Activated CD4-positive, alpha-beta T cell treated with anti-CD3 and anti-CD28 coated beads, Interleukin-2, amount 10 ng/mL, durations not matched to agents 7 days and 5 days (primary cell): ENCODE measurements around the gene RHD. TPM values are rescaled to one million over a fixed set of nuclear protein-coding genes. Genes with fewer than 3 reads are reported as not detected.
A peak's percentile ranks its signal among the peaks of the same experiment; 100 is the strongest.
"Not testable (repeated sequence)": the region's sequence is repeated elsewhere in the genome, so short reads cannot be mapped to it uniquely, and the experiment has no call there.

Experiments used
- CTCF ChIA-PET: fragments of 350-600 bp; sonication (Branson Sonifier 250); formaldehyde crosslinking; loops from one replicate; lab custom pipeline; 2021; ENCODE audit warnings: antibody characterized with exemption; lab: Charles Lee
- POLR2A ChIA-PET: fragments of 350-600 bp; sonication (Branson Sonifier 250); formaldehyde crosslinking; loops from one replicate; lab custom pipeline; 2021; ENCODE audit warnings: antibody characterized with exemption; lab: Charles Lee
- DNase-seq: peaks from one replicate; pipeline ENCODE4 v3.0.0-alpha.2; 2020
- H3K27ac Mint-ChIP-seq: one replicate; pipeline ENCODE4 v1.8.0; 2021; ENCODE audit warnings: mild to moderate bottlenecking, moderate library complexity, mixed read lengths
- H3K27me3 Mint-ChIP-seq: one replicate; pipeline ENCODE4 v1.8.0; 2021; ENCODE audit warnings: mixed read lengths
- H3K36me3 Mint-ChIP-seq: one replicate; pipeline ENCODE4 v1.8.0; 2021; ENCODE audit warnings: low read depth, mixed read lengths
- H3K4me1 Mint-ChIP-seq: one replicate; pipeline ENCODE4 v1.8.0; 2021; ENCODE audit warnings: mixed read lengths
- H3K4me3 Mint-ChIP-seq: one replicate; pipeline ENCODE4 v1.8.0; 2021; ENCODE audit warnings: mild to moderate bottlenecking, moderate library complexity, mixed read lengths
- H3K9me3 Mint-ChIP-seq: one replicate; pipeline ENCODE4 v1.8.0; 2021; ENCODE audit warnings: mixed read lengths
- total RNA-seq, 2 experiments: library from RNA; stranded (reverse); gene quantifications; one replicate each; pipeline ENCODE4 v1.2.3, GENCODE V29; 2021

Gene RHD
- total RNA-seq = not detected

GRCh38 chr1:25272238-25272637 is at the start of gene RHD:
RHD (plus strand) TSS chr1:25272509; CDS start chr1:25272548, 39 bp downstream.
- H3K27me3 Mint-ChIP-seq, H3K4me3 Mint-ChIP-seq, POLR2A ChIA-PET, DNase-seq, CTCF ChIA-PET, H3K36me3 Mint-ChIP-seq, H3K9me3 Mint-ChIP-seq, H3K27ac Mint-ChIP-seq: not testable (repeated sequence)
- peaks cover 10% of the 10 kb centered on the region for H3K4me1 Mint-ChIP-seq

GRCh38 chr1:25222606-25223005 is 49.7 kb upstream of the RHD start:
- Mint-ChIP-seq H3K27me3 (no peaks in the 10 kb centered on the region), H3K4me1 (no peaks in the 10 kb centered on the region), H3K27ac (no peak overlapping the region), H3K4me3 (no peak overlapping the region), H3K9me3 (no peaks in the 10 kb centered on the region), H3K36me3 (peaks cover 42% of the 10 kb centered on the region)
- CTCF ChIA-PET = interaction anchor here (1.9 kb wide), 1 partner anchor 9 kb away, joined by 8 read pairs; the partner anchor contains the start of gene SYF2
- POLR2A ChIA-PET = no interaction called here
- DNase-seq = no peak

GRCh38 chr1:25223471-25223870 is 48.8 kb upstream of the RHD start:
- no peaks in the 10 kb centered on the region for H3K9me3 Mint-ChIP-seq
- peaks cover 3% of the 10 kb centered on the region for H3K4me1 Mint-ChIP-seq
- CTCF ChIA-PET = interaction anchor here (1.9 kb wide), 1 partner anchor 9 kb away, joined by 8 read pairs; the partner anchor contains the start of gene SYF2
- H3K4me3 Mint-ChIP-seq = no peak overlapping the region
- POLR2A ChIA-PET = no interaction called here
- H3K27me3 Mint-ChIP-seq = no peaks in the 10 kb centered on the region
- H3K27ac Mint-ChIP-seq = no peak overlapping the region
- no peak for DNase-seq
- peaks cover 46% of the 10 kb centered on the region for H3K36me3 Mint-ChIP-seq

GRCh38 chr1:25232027-25232865 is 40.1 kb upstream of the RHD start, which contains the start of gene SYF2:
SYF2 (minus strand) TSS chr1:25232502; CDS start chr1:25232467, 35 bp downstream.
- H3K27me3 Mint-ChIP-seq = no peaks in the 10 kb centered on the region
- H3K9me3 Mint-ChIP-seq = no peaks in the 10 kb centered on the region
- ChIA-PET POLR2A (interaction anchor here (0.6 to 2.9 kb wide), 5 partner anchors 9 to 588 kb away, joined by 3 to 23 read pairs (median 3); partner anchors contain the start of genes MTFR1L and RSRP1), CTCF (interaction anchor here (0.6 to 1.9 kb wide), 5 partner anchors 8 to 210 kb away, joined by 3 to 8 read pairs (median 4); no protein-coding TSS in a partner anchor)
- no peak within 1 kb of the TSS for H3K27ac Mint-ChIP-seq
- no peak within 1 kb of the TSS for H3K4me3 Mint-ChIP-seq
- H3K36me3 Mint-ChIP-seq = peaks cover 29% of the 10 kb centered on the region
- DNase-seq = peak; percentile 93
- peaks cover 37% of the 10 kb centered on the region for H3K4me1 Mint-ChIP-seq

GRCh38 chr1:25232866-25233784 is 39.2 kb upstream of the RHD start:
- DNase-seq = peak; percentile 83
- Mint-ChIP-seq H3K4me3 (no peak overlapping the region), H3K4me1 (peaks cover 38% of the 10 kb centered on the region), H3K9me3 (no peaks in the 10 kb centered on the region), H3K27ac (no peak overlapping the region), H3K27me3 (no peaks in the 10 kb centered on the region), H3K36me3 (peaks cover 25% of the 10 kb centered on the region)
- ChIA-PET POLR2A (interaction anchor here (0.6 to 2.9 kb wide), 3 partner anchors 8 to 14 kb away, joined by 3 to 23 read pairs (median 3); partner anchors contain the start of gene RSRP1), CTCF (interaction anchor here (0.5 to 1.9 kb wide), 6 partner anchors 11 to 709 kb away, joined by 3 to 8 read pairs (median 4); no protein-coding TSS in a partner anchor)

- POLR2A ChIA-PET, H3K27me3 Mint-ChIP-seq, H3K4me3 Mint-ChIP-seq, DNase-seq, H3K9me3 Mint-ChIP-seq: not testable (repeated sequence)
- H3K4me1 Mint-ChIP-seq = peaks cover 40% of the 10 kb centered on the region
- peaks cover 20% of the 10 kb centered on the region for H3K36me3 Mint-ChIP-seq
- CTCF ChIA-PET = interaction anchor here (0.6 kb wide), 1 partner anchor 285 kb away, joined by 3 read pairs; no protein-coding TSS in a partner anchor
- peak overlapping the region; percentile 41 for H3K27ac Mint-ChIP-seq
Measured at GRCh38 chr1:25235411-25235810, 36.9 kb upstream of the RHD start.

- DNase-seq, H3K27me3 Mint-ChIP-seq, H3K4me3 Mint-ChIP-seq, POLR2A ChIA-PET, H3K9me3 Mint-ChIP-seq: not testable (repeated sequence)
- peaks cover 24% of the 10 kb centered on the region for H3K36me3 Mint-ChIP-seq
- peak overlapping the region; percentile 46 for H3K27ac Mint-ChIP-seq
- CTCF ChIA-PET = interaction anchor here (0.6 kb wide), 1 partner anchor 284 kb away, joined by 3 read pairs; no protein-coding TSS in a partner anchor
- peaks cover 41% of the 10 kb centered on the region for H3K4me1 Mint-ChIP-seq
Measured at GRCh38 chr1:25236261-25236660, 36.0 kb upstream of the RHD start.

- H3K27me3 Mint-ChIP-seq = no peaks in the 10 kb centered on the region
- CTCF ChIA-PET = interaction anchor here (0.5 kb wide), 1 partner anchor 480 kb away, joined by 4 read pairs; no protein-coding TSS in a partner anchor
- no peak for DNase-seq
- H3K4me1 Mint-ChIP-seq = peaks cover 50% of the 10 kb centered on the region
- H3K4me3 Mint-ChIP-seq = no peak overlapping the region
- H3K27ac Mint-ChIP-seq = no peak overlapping the region
- H3K9me3 Mint-ChIP-seq = no peaks in the 10 kb centered on the region
- POLR2A ChIA-PET = no interaction called here
- H3K36me3 Mint-ChIP-seq = peaks cover 35% of the 10 kb centered on the region
Measured at GRCh38 chr1:25238046-25238445, 34.3 kb upstream of the RHD start.

GRCh38 chr1:25239681-25240541 is 32.4 kb upstream of the RHD start:
- Mint-ChIP-seq H3K4me3 (peak overlapping the region; percentile 81), H3K27me3 (no peaks in the 10 kb centered on the region), H3K4me1 (peaks cover 60% of the 10 kb centered on the region), H3K9me3 (no peaks in the 10 kb centered on the region), H3K36me3 (peaks cover 48% of the 10 kb centered on the region), H3K27ac (peak overlapping the region; percentile 95)
- POLR2A ChIA-PET = interaction anchor here (0.5 kb wide), 1 partner anchor 764 kb away, joined by 6 read pairs; no protein-coding TSS in a partner anchor
- CTCF ChIA-PET = interaction anchor here (1.4 to 1.7 kb wide), 6 partner anchors 8 to 109 kb away, joined by 3 to 10 read pairs (median 4); partner anchors contain the start of gene SYF2
- peak; percentile 89 for DNase-seq

GRCh38 chr1:25243907-25244306 is 28.4 kb upstream of the RHD start:
- no peak overlapping the region for H3K27ac Mint-ChIP-seq
- CTCF ChIA-PET = no interaction called here
- H3K27me3 Mint-ChIP-seq = no peaks in the 10 kb centered on the region
- H3K36me3 Mint-ChIP-seq = peaks cover 69% of the 10 kb centered on the region
- H3K4me1 Mint-ChIP-seq = peaks cover 74% of the 10 kb centered on the region
- POLR2A ChIA-PET = no interaction called here
- peak overlapping the region; percentile 23 for H3K4me3 Mint-ChIP-seq
- no peaks in the 10 kb centered on the region for H3K9me3 Mint-ChIP-seq
- DNase-seq = no peak

GRCh38 chr1:25245393-25245792 is 26.9 kb upstream of the RHD start:
- peaks cover 63% of the 10 kb centered on the region for H3K36me3 Mint-ChIP-seq
- no peak for DNase-seq
- peaks cover 61% of the 10 kb centered on the region for H3K4me1 Mint-ChIP-seq
- H3K9me3 Mint-ChIP-seq = no peaks in the 10 kb centered on the region
- H3K4me3 Mint-ChIP-seq = peak overlapping the region; percentile 98
- no peaks in the 10 kb centered on the region for H3K27me3 Mint-ChIP-seq
- ChIA-PET CTCF (interaction anchor here (0.8 to 1.0 kb wide), 2 partner anchors 12 to 303 kb away, joined by 3 to 4 read pairs; no protein-coding TSS in a partner anchor), POLR2A (interaction anchor here (1.0 kb wide), 1 partner anchor 13 kb away, joined by 3 read pairs; the partner anchor contains the start of gene SYF2)
- H3K27ac Mint-ChIP-seq = peak overlapping the region; percentile 100
